NCI-H1417 (cell line): ENCODE results near the gene SELP.

ENCODE experiments used
- DNase-seq, 3 experiments: peaks; one replicate each; lab custom pipeline; 2025; lab: John Stamatoyannopoulos, UW

Gene SELP

GRCh38 chr1:169576241-169576934 is 53.5 kb downstream of the SELP start:
- DNase-seq: no peak

- no peak for DNase-seq
These were observed 55.6 kb downstream of the SELP start for GRCh38 chr1:169574336-169574735.

- DNase-seq: no peak
These were observed 57.7 kb downstream of the SELP start for GRCh38 chr1:169572187-169572586.

- no peak for DNase-seq
These were observed 58.5 kb downstream of the SELP start for GRCh38 chr1:169571450-169571849.

- peak in 1 of 3 experiments; percentile 55 for DNase-seq
These were observed 59.8 kb downstream of the SELP start for GRCh38 chr1:169570172-169570574.

- DNase-seq: peak in 1 of 3 experiments; percentile 57
These were observed 61.4 kb downstream of the SELP start for GRCh38 chr1:169568497-169568896.

GRCh38 chr1:169565335-169566271 is 64.3 kb downstream of the SELP start:
- no peak for DNase-seq

GRCh38 chr1:169563650-169564049 is 66.3 kb downstream of the SELP start:
- DNase-seq: no peak

GRCh38 chr1:169563019-169563615 is 66.8 kb downstream of the SELP start:
- no peak for DNase-seq

GRCh38 chr1:169561692-169562091 is 68.2 kb downstream of the SELP start:
- no peak for DNase-seq

- DNase-seq: no peak
These were observed 72.8 kb downstream of the SELP start for GRCh38 chr1:169557131-169557530.

- peak; percentile 25 to 73 (median 32) for DNase-seq
These were observed 79.6 kb downstream of the SELP start for GRCh38 chr1:169550294-169550693.

GRCh38 chr1:169548282-169548681 is 81.6 kb downstream of the SELP start:
- no peak for DNase-seq

- DNase-seq: peak; percentile 62 to 89 (median 87)
These were observed 83.6 kb downstream of the SELP start for GRCh38 chr1:169546087-169546995.

- DNase-seq: no peak
These were observed 84.5 kb downstream of the SELP start for GRCh38 chr1:169545472-169545871.

- no peak for DNase-seq
These were observed 90.7 kb downstream of the SELP start for GRCh38 chr1:169538998-169539871.
